UCSD-AML1 (cell line): ENCODE results near the gene VN1R4.
"Not testable (repeated sequence)": the region's sequence is repeated elsewhere in the genome, so short reads cannot be mapped to it uniquely, and the experiment has no call there.

ENCODE experiments used
- DNase-seq: peaks from one replicate; lab custom pipeline; 2025; ENCODE audit not compliant: unreplicated experiment; lab: John Stamatoyannopoulos, UW

Gene VN1R4, protein sequence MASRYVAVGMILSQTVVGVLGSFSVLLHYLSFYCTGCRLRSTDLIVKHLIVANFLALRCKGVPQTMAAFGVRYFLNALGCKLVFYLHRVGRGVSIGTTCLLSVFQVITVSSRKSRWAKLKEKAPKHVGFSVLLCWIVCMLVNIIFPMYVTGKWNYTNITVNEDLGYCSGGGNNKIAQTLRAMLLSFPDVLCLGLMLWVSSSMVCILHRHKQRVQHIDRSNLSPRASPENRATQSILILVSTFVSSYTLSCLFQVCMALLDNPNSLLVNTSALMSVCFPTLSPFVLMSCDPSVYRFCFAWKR

DNA sequence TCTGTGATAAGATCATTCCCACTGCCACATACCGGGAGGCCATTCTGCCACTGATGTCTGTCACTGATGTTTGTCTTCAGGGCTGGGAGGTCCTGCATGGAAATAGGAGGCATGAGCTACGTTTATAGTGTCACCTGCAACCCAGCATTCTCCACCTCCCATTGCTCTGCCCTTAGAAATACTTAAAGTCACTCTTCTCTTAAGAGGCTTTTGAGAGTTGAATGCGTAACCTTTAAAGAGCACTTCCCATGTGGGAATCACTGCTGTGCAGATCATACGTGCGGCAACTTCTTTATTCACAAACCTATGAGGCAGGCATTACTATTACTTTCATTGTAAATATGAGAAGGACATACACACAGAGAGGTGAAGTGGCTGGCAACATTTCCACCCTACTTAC lies at the start of gene VN1R4:
VN1R4 (minus strand) TSS at position 101 of the 400 bp plus-strand sequence; CDS start at position 43, 58 bp downstream.
- not testable (repeated sequence) for DNase-seq

DNA sequence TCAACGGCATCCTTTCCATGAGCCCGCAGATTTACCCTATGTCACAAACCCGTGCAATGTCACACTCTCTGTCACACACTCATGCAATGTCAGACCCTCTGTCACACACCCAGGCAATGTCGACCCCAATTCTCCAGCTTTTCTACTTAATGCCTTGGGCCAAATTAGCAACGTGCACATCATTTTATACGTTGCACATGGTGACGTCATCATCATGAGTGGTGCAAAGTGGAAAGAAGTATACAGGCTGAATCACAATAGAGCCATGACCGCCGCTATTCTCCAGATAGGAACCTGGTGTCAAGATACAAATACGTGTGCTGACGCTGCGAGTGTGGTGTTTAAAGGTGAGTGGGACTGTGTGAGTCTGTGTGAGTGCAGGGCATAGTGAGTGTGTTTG lies 44.4 kb upstream of the VN1R4 start:
- no peak for DNase-seq

DNA sequence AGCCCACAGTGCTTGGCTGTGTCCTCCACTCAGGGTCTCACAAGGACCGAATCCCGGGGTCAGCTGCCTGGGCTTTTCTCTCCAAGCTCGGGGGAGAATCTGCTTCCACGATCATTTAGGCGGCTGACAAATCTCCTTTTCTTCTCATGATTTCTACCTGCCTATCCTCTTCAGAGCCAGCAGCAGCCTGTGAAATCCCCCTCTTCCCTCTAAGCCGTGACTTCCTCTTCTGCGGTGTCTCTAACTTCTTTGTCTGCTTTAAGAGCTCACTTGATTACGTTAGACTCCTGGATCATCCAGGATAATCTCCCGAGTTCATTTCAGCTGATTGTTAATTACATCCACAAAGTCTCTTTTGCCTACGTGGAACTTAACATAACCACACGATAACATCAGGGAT lies 43.5 kb upstream of the VN1R4 start:
- no peak for DNase-seq

DNA sequence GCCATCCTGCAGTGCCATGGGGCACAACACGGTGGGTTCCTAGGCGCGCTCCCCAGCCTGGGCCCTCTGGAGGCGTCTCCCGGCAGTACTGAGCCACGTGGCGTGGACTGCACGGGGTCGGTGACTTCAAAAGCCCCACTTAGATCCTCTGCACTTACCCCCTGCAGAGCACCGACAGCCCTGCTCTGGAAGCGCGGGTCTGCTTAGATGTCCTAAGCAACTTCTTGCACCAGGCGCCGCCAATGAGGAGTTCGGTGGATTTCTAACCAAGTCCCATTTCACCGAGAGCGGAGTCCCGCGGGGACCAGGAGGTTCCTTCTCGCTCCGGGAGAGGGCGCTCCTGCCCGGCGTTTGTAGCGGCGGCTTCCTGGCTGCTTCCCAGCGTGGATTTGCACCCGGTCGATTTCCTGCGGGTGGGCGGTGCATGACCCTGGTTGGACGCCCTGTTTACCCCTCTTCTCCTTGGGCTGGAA lies 40.9 kb upstream of the VN1R4 start:
- no peak for DNase-seq

DNA sequence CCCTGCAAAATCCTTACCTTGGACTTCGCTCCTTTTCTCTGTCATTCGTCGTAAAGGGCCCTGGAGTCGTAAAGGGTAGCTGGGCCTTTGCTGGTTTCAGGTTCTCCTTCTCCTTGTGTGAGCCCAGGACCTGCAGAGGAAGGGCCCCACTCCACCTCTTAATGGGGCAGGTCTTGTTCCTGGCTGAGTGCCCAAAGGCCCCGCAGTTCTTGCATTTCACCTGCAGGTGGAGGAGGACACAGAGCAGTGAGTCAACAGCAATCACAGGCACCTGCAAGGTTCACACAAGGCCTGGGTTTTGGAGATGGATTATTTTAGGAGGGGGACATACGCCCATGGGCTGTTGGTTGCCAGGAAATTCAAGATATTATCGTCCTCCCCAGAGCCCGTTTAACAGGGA lies 33.8 kb upstream of the VN1R4 start:
- DNase-seq: not testable (repeated sequence)

DNA sequence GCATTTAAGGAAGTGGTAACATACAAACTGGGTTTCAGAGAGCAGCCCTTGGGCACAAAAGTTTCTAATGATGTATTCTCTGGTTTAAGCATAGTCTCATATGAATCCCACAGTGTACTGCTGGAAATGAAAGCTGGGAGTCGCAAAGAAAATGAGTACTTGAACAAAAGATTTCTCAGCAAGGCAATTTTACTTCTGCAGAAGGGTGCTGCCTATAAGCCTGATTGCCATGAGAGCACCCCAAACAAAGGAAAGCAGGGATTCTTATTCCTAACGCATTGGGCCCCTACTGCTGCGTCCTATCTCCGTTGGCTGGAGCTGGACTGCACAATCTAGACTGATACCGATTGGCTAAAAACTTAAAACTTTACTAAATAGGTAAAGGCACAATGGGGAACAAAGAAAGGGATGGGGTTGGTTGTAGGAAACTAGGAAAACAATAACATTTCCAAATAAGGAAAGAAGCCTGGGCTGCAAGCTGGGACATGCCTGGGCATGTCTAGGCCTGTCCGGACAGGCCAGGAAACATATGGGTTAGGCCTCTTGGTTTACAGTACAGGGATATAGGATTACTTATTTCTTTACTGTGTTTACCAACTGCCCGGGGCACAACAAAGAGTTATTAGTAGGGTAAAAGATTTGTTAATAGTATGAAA lies 27.4 kb upstream of the VN1R4 start:
- DNase-seq: no peak

DNA sequence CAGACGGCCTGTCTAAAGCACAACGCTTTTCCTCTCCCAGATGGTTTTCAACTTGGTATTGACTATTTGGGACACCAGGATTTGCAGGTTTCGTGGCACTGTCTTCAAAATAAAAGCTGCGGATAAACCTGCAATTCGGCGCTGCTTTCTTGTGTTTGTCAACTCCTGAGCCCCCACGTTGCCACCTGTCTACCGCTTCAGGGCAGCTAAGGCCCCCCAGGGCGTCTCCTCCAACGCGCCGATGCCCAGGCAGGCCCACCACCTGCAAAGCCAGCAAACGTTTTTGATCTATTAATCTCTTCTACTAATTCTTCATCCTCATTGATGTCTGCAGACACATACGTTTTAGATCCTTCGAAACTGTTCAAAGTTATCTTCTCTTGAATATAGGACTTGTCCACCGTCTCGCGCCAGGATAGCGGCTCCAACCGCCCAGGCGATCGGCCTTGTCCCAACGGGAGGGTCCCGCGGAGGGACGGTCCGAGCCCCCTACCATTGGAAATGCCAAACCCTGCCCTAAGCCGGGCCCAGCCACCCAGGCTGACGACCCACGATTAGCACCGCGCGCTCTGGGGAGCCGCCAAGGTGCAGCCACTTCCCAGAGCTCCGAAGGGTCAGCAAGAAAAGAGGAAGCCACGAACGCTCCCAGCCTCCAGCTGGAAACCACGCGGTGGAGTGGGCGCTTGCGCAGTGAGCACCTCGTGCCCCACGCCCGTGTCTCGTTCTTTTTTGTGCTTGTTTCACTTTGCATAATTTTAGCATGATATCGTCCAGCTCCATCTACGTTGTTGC lies 23.4 kb upstream of the VN1R4 start:
- no peak for DNase-seq

DNA sequence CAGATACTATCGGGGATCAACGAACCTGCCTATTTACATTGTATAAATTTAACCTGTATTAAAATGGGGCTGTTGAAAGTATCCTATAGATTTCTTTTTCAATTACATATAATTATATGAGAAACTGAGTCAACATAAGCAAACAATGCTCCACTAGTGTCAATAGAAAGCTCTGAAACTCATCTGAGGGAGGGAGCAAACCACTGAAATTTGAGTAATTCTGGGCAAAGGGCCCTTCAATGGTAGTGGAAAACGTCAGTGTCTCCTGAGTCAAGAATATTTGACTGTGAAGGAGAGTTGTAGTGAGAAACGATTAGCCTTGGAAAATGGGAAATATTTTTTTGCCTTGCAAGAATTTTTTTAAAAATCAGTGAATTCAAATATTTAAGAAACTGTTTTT lies 17.6 kb upstream of the VN1R4 start:
- DNase-seq: no peak

DNA sequence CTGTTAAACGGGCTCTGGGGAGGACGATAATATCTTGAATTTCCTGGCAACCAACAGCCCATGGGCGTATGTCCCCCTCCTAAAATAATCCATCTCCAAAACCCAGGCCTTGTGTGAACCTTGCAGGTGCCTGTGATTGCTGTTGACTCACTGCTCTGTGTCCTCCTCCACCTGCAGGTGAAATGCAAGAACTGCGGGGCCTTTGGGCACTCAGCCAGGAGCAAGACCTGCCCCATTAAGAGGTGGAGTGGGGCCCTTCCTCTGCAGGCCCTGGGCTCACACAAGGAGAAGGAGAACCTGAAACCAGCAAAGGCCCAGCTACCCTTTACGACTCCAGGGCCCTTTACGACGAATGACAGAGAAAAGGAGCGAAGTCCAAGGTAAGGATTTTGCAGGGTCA lies 14.4 kb upstream of the VN1R4 start:
- not testable (repeated sequence) for DNase-seq

DNA sequence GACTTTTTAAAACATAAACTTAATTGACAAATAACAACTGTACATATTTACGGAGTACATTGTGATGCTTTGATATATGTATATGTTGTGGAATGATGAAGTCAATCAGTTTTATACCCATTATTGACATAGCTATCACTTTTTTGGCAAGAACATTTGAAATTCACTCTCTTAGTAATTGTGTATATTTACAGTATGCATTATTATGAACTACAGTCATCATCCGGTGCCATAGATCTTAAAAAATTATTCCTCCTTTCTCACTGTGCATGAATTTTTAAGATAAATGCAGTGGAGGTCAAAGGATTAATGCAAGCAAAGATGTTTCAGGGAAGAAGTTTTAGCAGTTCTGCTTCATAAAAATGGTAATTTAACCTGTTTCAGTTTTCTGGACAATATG lies 8.0 kb upstream of the VN1R4 start:
- no peak for DNase-seq

DNA sequence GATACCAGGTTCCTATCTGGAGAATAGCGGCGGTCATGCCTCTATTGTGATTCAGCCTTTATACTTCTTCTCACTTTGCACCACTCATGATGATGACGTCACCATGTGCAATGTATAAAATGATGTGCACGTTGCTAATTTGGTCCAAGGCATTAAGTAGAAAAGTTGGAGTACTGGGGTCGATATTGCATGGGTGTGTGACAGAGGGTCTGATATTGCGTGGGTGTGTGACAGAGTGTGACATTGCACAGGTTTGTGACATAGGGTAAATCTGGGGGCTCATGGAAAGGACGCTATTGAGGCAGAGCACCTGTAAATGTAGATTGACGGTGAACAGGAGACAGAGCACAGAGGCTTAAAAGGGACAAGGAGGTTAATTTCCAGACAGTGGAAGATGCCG lies 4.5 kb upstream of the VN1R4 start:
- DNase-seq: no peak

DNA sequence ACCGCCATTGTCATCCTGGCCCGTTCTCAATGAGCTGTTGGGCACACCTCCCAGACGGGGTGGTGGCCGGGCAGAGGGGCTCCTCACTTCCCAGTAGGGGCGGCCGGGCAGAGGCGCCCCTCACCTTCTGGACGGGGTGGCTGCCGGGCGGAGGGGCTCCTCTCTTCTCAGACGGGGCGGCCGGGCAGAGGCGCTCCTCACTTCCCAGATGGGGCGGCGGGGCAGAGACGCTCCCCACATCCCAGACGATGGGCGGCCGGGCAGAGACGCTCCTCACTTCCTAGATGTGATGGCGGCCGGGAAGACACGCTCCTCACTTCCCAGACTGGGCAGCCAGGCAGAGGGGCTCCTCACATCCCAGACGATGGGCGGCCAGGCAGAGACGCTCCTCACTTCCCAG lies 2.3 kb upstream of the VN1R4 start:
- DNase-seq: not testable (repeated sequence)

DNA sequence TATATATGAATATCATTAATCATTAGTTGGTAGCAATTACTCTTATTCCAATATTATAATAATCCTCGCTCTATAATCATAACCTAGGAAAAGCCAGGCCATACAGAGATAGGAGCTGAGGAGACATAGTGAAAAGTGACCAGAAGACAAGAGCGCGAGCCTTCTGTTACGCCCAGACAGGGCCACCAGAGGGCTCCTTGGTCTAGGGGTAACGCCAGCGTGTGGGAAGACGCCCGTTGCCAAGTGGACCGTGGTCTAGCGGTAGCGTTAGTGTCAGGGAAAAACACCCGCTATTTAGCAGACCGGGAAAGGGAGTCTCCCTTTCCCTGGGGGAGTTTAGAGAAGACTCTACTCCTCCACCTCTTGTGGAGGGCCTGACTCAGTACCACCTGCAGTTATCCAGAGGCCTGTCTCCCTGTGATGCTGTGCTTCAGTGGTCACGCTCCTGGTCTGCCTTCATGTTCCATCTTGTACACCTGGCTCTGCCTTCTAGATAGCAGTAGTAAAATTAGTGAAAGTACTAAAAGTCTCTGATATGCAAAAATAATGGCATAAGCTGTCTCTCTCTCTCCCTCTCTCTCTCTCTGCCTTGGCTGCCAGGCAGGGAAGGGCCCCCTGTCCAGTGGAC lies 9.7 kb downstream of the VN1R4 start, which contains the start of gene VN1R2:
VN1R2 (plus strand) TSS at position 578 of the 628 bp plus-strand sequence. CDS start 84 bp downstream, outside the sequence.
- DNase-seq: not testable (repeated sequence)

DNA sequence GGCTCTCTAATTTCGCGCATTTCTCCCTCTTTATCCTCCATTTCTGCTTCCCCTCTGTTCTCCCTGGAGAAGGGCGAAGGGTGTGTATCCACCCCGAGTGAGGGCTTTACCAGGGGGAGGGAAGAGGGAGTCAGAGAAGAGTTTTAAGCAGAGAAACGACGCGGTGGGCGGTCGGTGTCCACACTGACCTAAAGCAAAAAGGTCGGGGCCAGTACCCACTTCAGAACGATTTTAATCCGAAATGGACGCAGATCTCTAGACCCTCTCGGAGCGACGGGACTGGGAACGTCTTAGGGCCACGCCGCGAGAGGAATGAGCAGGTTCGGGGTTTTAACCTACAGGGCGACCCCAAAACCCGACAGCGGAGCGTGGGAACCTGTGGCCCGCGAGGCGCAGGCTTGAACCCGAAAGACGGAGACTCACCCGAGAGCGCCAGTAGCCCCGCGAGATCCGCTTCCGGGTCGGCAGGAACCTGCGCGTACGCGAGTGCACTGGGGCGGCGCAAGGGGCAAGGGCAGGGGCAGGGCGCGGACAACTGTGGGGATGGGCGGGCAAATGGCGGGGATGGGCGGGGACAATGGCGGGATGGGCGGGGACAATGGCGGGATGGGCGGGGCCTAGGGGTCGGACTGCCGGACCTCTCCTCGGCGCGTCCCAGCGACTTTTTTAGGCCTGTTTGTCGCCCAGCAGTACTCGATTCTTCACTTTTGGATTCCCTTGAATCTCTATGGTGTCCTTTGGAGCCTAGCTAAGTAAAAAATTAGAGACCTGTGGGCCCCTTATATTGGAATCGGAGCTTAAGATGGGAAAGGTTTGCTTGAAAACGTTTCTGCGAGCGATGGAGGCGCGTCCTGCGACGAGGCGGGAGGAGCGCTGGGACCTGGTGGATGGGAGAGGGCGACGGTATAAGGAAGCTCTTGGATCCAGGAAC lies 12.8 kb downstream of the VN1R4 start, which contains the start of gene ZNF677:
ZNF677 (minus strand) TSS at position 463 of the 931 bp plus-strand sequence. CDS start 3,323 bp downstream, outside the sequence.
- no peak for DNase-seq

DNA sequence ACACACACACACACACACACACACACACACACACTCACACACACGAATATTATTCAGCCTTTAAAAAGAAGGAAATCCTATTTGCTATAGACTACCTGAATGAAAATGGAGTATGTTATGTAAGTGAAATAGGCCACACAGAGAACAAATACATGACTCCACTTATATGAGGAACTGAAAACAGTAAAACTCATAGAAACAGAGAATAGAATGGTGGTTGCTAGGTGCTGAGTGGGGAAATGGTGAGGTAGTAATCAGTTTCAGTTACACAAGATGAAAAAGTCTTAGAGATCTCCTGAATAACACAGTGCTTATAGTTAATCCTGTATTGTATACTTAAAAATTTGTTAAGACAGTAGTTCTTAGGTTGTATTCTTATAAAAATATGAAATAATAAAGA lies 21.0 kb downstream of the VN1R4 start:
- no peak for DNase-seq

DNA sequence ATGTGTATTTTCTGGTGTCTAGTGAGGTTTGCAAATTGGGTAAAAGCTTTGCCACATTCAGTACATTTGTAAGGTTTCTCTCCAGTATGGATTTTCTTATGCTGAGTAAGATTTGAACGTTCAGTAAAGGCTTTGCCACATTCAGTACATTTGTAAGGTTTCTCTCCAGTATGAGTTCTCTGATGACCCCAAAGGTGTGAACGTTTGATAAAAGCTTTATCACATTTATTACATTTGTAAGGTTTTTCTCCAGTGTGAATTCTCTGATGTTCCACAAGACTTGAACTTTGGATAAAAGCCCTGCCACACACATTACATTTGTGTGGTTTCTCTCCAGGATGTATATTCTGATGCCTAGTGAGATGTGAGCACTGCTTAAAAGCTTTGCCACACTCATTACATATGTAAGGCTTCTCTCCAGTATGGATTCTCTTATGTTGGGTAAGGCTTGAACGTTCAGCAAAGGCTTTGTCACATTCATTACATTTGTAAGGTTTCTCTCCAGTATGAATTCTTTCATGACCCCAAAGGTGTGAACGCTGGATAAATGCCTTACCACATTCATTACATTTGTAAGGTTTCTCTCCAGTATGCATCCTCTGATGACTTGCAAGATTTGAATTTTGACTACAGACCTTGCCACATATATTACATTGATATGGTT lies 30.3 kb downstream of the VN1R4 start:
- no peak for DNase-seq

DNA sequence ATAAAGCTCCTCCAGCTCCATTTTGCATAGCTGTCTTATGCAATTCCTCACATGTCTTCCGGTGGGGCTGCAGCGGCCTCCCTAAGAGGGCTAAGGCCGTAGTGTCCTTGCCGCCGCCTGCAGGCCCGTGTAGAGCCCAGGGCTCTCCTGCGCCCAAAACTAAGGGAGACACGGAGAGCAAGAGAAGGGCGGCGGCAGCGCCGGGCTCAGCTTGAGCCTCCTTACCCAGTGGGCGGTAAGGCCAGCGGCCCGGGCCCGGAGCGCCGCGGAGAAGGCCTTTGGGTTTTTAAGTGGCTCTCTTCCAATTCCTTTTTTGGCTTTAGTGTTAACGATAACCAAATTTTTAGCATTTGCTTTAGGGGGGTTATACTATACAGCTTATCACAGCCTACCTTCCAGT lies 42.9 kb downstream of the VN1R4 start:
- no peak for DNase-seq

DNA sequence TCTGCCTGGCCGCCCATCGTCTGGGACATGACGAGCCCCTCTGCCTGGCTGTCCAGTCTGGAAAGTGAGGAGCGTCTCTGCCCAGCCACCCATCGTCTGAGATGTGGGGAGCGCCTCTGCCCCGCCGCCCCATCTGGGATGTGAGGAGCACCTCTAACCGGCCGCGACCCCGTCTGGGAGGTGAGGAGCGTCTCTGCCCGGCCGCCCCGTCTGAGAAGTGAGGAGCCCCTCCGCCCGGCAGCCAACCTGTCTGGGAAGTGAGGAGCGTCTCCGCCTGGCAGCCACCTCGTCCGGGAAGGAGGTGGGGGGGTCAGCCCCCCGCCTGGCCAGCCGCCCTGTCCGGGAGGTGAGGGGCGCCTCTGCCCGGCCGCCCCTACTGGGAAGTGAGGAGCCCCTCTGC lies 44.8 kb downstream of the VN1R4 start:
- not testable (repeated sequence) for DNase-seq
